Activated naive CD8-positive, alpha-beta T cell treated with anti-CD3 and anti-CD28 coated beads, Interleukin-2, amount 10 ng/mL, durations not matched to agents 7 days and 5 days (primary cell): ENCODE results near the gene NFIX. TPM values are rescaled to one million over a fixed set of nuclear protein-coding genes. Genes with fewer than 3 reads are reported as not detected.

Experiments used
- ATAC-seq: fragments of 150-1000 bp; cut with Tn5 transposase; one replicate; pipeline ENCODE4 v1.10.0; 2021; ENCODE audit warnings: low read depth, moderate library complexity
- POLR2A ChIA-PET: fragments of 350-600 bp; sonication (Branson Sonifier 250); formaldehyde crosslinking; loops from one replicate; lab custom pipeline; 2021; ENCODE audit warnings: antibody characterized with exemption; lab: Charles Lee
- DNase-seq: peaks from one replicate; pipeline ENCODE4 v3.0.0; 2021
- H3K27ac Mint-ChIP-seq: one replicate; pipeline ENCODE4 v1.8.0; 2022; ENCODE audit warnings: mild to moderate bottlenecking, mixed read lengths
- H3K27me3 Mint-ChIP-seq: one replicate; pipeline ENCODE4 v1.8.0; 2022; ENCODE audit warnings: mild to moderate bottlenecking, moderate library complexity, mixed read lengths
- H3K36me3 Mint-ChIP-seq: one replicate; pipeline ENCODE4 v1.8.0; 2021; ENCODE audit warnings: mild to moderate bottlenecking, mixed read lengths
- H3K4me1 Mint-ChIP-seq: one replicate; pipeline ENCODE4 v1.8.0; 2021; ENCODE audit warnings: mixed read lengths
- H3K4me3 Mint-ChIP-seq: one replicate; pipeline ENCODE4 v1.8.0; 2022; ENCODE audit warnings: mild to moderate bottlenecking, moderate library complexity, mixed read lengths
- H3K9me3 Mint-ChIP-seq: one replicate; pipeline ENCODE4 v1.8.0; 2021; ENCODE audit warnings: mixed read lengths
- total RNA-seq, 2 experiments: library from RNA; stranded (reverse); gene quantifications; one replicate each; pipeline ENCODE4 v1.2.3, GENCODE V29; 2021

NFIX gene
- total RNA-seq, 2 experiments from 2014 or later = 1.5 to 2.5 TPM

DNA sequence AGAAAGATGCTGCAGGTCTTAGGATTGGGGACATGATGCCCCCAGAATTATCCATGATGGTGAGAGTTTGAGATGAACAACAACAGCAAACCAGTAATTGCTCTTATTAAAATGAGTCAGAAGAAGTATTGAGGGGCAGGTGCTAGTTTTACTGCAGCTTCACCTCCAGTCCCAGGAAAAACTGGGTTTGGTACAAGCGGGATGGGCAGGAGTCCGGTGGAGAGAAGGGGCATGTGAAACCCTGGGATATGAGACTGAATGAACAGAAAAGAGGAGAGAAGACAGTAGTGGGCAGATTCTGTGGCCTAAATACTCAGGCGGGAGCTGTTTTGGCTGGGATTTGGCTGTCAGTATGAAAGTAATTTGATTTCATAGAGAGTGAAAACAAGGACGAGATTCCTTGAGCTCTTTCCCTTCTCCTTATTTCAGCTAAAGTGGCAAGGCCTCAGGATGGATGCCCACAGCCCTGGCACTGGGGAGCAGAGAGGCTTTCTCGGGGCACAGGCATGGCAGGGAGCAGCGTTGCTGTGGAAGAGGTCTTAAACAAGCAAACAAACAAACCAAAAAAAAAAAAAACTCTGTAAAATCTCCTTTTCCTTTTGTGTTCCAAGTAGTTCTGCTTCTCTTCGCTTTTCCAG is 30.7 kb downstream of the NFIX start:
- POLR2A ChIA-PET = no interaction called here
- no peaks in the 10 kb centered on the region for H3K36me3 Mint-ChIP-seq
- H3K27ac Mint-ChIP-seq = no peak overlapping the region
- ATAC-seq = no peak
- peaks cover 33% of the 10 kb centered on the region for H3K27me3 Mint-ChIP-seq
- no peak for DNase-seq
- no peaks in the 10 kb centered on the region for H3K9me3 Mint-ChIP-seq
- H3K4me3 Mint-ChIP-seq = no peak overlapping the region
- H3K4me1 Mint-ChIP-seq = peaks cover 12% of the 10 kb centered on the region

DNA sequence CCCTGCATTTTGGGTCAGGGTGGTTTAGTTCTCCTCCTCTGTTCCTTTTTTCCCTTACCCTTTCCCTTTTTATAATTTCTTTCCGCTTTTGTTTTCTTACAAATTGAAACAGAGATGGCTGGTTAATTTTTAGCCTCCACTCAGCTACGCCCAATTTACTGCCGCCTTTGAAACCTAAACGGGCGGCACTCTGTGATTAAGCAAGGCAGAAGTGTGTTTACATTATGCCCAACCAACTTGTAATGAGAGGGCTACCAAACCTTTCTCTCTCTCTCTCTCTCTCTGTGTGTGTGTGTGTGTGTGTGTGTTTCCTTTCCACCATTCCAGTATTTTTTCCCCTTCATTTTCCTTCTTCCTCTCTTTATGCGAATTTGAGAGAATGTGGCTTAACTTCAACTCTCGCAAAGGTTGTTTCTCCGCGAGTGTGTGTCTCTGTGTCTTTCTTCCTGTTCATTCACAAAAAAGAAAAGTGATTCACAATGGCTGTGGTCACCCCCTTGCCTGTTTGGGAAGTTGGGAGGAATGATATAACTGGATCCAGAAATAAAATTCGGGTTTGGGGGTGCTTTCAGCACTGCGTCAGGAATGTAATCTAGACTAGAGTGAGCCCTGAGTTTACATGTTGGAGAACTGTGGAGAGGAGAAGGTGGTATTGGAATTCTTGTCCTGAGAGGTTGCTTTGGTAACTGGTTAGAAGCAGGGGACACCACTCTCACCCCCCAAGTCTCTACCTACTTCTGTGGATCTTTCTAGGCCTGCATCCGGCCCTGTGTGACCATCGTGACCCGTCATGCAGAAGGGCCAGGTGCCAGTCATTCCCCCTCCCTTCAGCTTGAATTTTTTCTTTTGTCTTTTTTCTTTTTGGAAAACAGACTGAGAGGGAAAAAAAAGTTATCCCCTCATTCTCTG is 31.4 kb downstream of the NFIX start:
- POLR2A ChIA-PET = no interaction called here
- no peak overlapping the region for H3K27ac Mint-ChIP-seq
- peaks cover 33% of the 10 kb centered on the region for H3K27me3 Mint-ChIP-seq
- H3K36me3 Mint-ChIP-seq = no peaks in the 10 kb centered on the region
- H3K4me3 Mint-ChIP-seq = no peak overlapping the region
- no peaks in the 10 kb centered on the region for H3K9me3 Mint-ChIP-seq
- peaks cover 12% of the 10 kb centered on the region for H3K4me1 Mint-ChIP-seq
- no peak for ATAC-seq
- no peak for DNase-seq

DNA sequence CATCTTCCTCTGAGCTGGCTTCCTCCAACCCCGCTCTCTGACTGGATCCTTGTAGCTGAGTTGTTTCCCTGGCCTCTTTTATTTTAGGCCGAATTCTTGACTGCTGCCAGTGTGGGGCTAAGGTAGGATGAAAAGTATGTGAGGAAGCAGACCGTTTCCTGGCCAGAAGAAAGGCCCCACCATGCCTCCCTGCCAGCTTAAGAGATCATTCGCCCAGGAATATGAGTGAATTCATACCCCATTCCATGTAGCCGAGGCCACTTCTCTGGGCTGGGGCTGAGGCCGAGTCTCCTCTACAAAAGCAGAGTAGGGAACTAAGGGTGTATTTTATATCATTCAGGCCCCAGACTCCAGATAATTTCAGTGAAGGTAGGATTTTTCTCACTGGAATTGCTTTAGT is 32.3 kb downstream of the NFIX start:
- no peak for DNase-seq
- Mint-ChIP-seq H3K4me3 (no peak overlapping the region), H3K4me1 (peaks cover 12% of the 10 kb centered on the region), H3K36me3 (no peaks in the 10 kb centered on the region), H3K9me3 (no peaks in the 10 kb centered on the region), H3K27ac (no peak overlapping the region), H3K27me3 (peaks cover 33% of the 10 kb centered on the region)
- ATAC-seq = no peak
- POLR2A ChIA-PET = no interaction called here

DNA sequence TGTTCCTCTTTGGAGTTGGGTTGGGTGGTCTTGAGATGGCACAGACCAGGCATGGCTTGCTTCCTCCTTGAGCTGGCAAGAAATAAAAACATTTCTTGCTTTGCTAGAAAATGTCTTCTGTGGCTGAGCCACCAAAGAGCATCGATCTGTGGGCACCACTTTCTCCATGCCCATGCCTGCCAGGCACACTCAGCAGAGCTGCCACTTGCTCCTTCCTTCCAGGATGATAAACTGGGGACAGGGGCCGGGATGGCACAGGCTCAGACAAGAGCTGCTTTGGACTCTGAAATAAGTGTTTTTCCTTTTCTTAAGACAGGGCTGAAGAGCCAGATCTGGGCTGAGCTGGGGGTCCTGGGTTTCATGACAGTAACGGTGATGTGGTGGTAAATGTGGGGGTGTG is 32.8 kb downstream of the NFIX start:
- ATAC-seq (no peak), DNase-seq (no peak)
- Mint-ChIP-seq H3K36me3 (no peaks in the 10 kb centered on the region), H3K27ac (no peak overlapping the region), H3K4me1 (peaks cover 9% of the 10 kb centered on the region), H3K9me3 (no peaks in the 10 kb centered on the region), H3K4me3 (no peak overlapping the region), H3K27me3 (peaks cover 32% of the 10 kb centered on the region)
- POLR2A ChIA-PET = no interaction called here

DNA sequence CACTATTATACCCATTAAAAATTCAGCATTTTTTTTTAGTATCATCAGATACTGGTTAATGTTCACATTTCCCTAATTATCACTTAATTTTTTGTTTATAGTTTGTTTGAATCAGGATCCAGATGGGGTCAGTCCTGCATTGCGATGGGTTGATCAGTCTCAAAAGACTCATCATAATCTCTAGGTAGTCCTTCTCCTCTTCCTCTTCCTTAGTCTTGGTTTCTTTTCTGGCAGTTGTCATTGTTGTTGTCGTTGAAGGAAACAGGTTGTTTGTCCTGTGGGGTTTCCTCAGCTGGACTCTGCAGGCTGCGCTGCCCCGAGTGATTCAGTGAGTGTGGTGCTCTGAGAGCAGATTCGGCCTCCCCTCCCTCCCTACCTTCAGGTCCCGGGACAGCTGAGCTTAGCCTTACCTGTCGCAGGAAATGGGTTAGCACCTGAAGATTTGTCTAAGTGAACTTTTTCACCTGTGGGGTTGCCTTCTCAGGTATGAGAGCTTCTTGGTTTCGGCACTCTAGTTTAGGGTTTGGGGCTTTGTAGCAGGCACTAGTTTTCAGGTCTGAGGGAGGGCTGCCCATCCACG is 34.1 kb downstream of the NFIX start:
- Mint-ChIP-seq H3K27me3 (peaks cover 20% of the 10 kb centered on the region), H3K4me3 (no peak overlapping the region), H3K36me3 (no peaks in the 10 kb centered on the region), H3K27ac (no peak overlapping the region), H3K9me3 (no peaks in the 10 kb centered on the region), H3K4me1 (peaks cover 3% of the 10 kb centered on the region)
- ATAC-seq (no peak), DNase-seq (no peak)
- POLR2A ChIA-PET = no interaction called here

- POLR2A ChIA-PET = interaction anchor here (0.5 kb wide), 1 partner anchor 304 kb away, joined by 6 read pairs; no protein-coding TSS in a partner anchor
- DNase-seq (no peak), ATAC-seq (no peak)
- no peaks in the 10 kb centered on the region for H3K36me3 Mint-ChIP-seq
- peaks cover 15% of the 10 kb centered on the region for H3K27me3 Mint-ChIP-seq
- H3K4me3 Mint-ChIP-seq = no peak overlapping the region
- no peaks in the 10 kb centered on the region for H3K4me1 Mint-ChIP-seq
- no peak overlapping the region for H3K27ac Mint-ChIP-seq
- H3K9me3 Mint-ChIP-seq = no peaks in the 10 kb centered on the region
Measured at GRCh38 chr19:13029893-13030292, 34.6 kb downstream of the NFIX start.

- Mint-ChIP-seq H3K4me1 (no peaks in the 10 kb centered on the region), H3K27me3 (no peaks in the 10 kb centered on the region), H3K36me3 (no peaks in the 10 kb centered on the region), H3K27ac (no peak overlapping the region), H3K4me3 (no peak overlapping the region), H3K9me3 (no peaks in the 10 kb centered on the region)
- ATAC-seq (no peak), DNase-seq (no peak)
- POLR2A ChIA-PET = interaction anchor here (0.6 kb wide), 1 partner anchor 129 kb away, joined by 4 read pairs; no protein-coding TSS in a partner anchor
Measured at GRCh38 chr19:13031917-13032623, 36.8 kb downstream of the NFIX start.

- Mint-ChIP-seq H3K36me3 (no peaks in the 10 kb centered on the region), H3K27me3 (no peaks in the 10 kb centered on the region), H3K27ac (no peak overlapping the region), H3K9me3 (no peaks in the 10 kb centered on the region), H3K4me3 (no peak overlapping the region), H3K4me1 (no peaks in the 10 kb centered on the region)
- POLR2A ChIA-PET = no interaction called here
- no peak for DNase-seq
- ATAC-seq = no peak
Measured at GRCh38 chr19:13032837-13033236, 37.6 kb downstream of the NFIX start.

GRCh38 chr19:13033244-13033643 is 38.0 kb downstream of the NFIX start:
- Mint-ChIP-seq H3K4me1 (no peaks in the 10 kb centered on the region), H3K27ac (no peak overlapping the region), H3K27me3 (no peaks in the 10 kb centered on the region), H3K9me3 (no peaks in the 10 kb centered on the region), H3K36me3 (no peaks in the 10 kb centered on the region), H3K4me3 (no peak overlapping the region)
- ATAC-seq = no peak
- POLR2A ChIA-PET = no interaction called here
- DNase-seq = no peak

DNA sequence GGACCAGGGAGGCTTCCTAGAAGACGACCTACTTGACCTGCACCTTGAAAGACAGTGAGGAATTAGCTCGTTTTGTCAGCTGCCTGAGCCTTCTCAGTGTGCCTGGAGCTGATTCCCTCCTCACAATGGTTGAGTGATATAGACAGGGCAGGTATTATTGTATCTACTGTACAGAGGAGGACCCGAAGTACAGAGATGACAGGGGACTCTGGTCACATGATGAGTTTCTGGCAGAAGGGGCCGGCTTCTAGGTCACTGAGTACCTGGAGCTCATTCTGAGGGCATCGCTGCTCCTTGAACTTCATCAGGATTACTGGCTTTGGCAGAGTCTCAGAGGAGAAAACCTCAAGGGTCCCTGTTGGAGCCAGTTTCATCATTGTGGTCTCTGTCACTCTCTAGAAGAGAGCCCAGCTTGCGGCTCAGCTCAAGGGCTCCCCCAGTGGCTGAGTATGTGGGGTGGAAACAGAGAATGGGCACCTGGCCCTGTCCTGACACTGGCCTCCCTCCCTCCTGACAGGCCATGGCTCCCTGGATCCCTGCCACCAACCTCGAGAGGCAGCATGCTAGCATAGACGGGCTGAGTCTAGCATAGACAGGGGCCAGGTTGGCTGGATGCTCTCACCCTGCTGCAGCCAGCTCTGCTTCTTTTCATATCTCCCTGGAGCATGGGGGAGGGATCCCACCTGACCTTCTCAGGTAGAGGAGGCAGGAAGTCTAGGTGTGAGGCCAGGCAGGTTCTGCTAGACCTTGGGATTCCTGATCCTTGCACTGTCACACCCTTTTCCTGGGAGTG is 38.7 kb downstream of the NFIX start:
- H3K4me1 Mint-ChIP-seq = no peaks in the 10 kb centered on the region
- DNase-seq (peak; percentile 57), ATAC-seq (peak; percentile 72)
- H3K9me3 Mint-ChIP-seq = no peaks in the 10 kb centered on the region
- H3K4me3 Mint-ChIP-seq = no peak overlapping the region
- no peaks in the 10 kb centered on the region for H3K27me3 Mint-ChIP-seq
- no peak overlapping the region for H3K27ac Mint-ChIP-seq
- POLR2A ChIA-PET = no interaction called here
- no peaks in the 10 kb centered on the region for H3K36me3 Mint-ChIP-seq

- Mint-ChIP-seq H3K27ac (no peak overlapping the region), H3K4me3 (no peak overlapping the region), H3K9me3 (no peaks in the 10 kb centered on the region), H3K4me1 (no peaks in the 10 kb centered on the region), H3K27me3 (no peaks in the 10 kb centered on the region), H3K36me3 (no peaks in the 10 kb centered on the region)
- DNase-seq = no peak
- ATAC-seq = no peak
- POLR2A ChIA-PET = no interaction called here
Measured at GRCh38 chr19:13034636-13035035, 39.4 kb downstream of the NFIX start.

- ATAC-seq = no peak
- Mint-ChIP-seq H3K36me3 (no peaks in the 10 kb centered on the region), H3K4me1 (no peaks in the 10 kb centered on the region), H3K9me3 (no peaks in the 10 kb centered on the region), H3K27ac (no peak overlapping the region), H3K27me3 (no peaks in the 10 kb centered on the region), H3K4me3 (no peak overlapping the region)
- DNase-seq = no peak
- POLR2A ChIA-PET = no interaction called here
Measured at GRCh38 chr19:13035820-13036365, 40.6 kb downstream of the NFIX start.
